Frontal cortex (tissue), 4 donors: Measurements from ENCODE around the gene TMEM151B. TPM values are rescaled to one million over a fixed set of nuclear protein-coding genes. Genes with fewer than 3 reads are reported as not detected.
"Not testable (repeated sequence)": the region's sequence is repeated elsewhere in the genome, so short reads cannot be mapped to it uniquely, and the experiment has no call there.

Experiments
- DNase-seq, 2 donors: peaks; one replicate each; pipeline ENCODE4 v3.0.0; 2012; ENCODE audit warnings: low spot score in 2 of 2
- FAIRE-seq: peaks from 2 replicates; lab custom pipeline; 2012; peaks lifted over from hg19 to GRCh38; lab: Jason Lieb, UNC
- total RNA-seq: library from RNA; depleted of rRNA; stranded (reverse); fragments of >200 nt; gene quantifications from one replicate; pipeline ENCODE4 v1.2.3, GENCODE V29; 2014
- donor health status: control.
- donor health status: control.
- donor health status: control.

TMEM151B gene
- total RNA-seq, 1 donor from 2014 or later: 45.7 TPM

GRCh38 chr6:44346818-44347217, 76.6 kb downstream of the TMEM151B start:
- not testable (repeated sequence) for DNase-seq, FAIRE-seq

- DNase-seq (no peak), FAIRE-seq (no peak)
Observed at GRCh38 chr6:44349904-44350649, 79.8 kb downstream of the TMEM151B start.

GRCh38 chr6:44350650-44350994, 80.4 kb downstream of the TMEM151B start:
- DNase-seq, FAIRE-seq: not testable (repeated sequence)

- FAIRE-seq: no peak
- DNase-seq: no peak
Observed at GRCh38 chr6:44352259-44352658, 82.0 kb downstream of the TMEM151B start.

- FAIRE-seq (no peak), DNase-seq (no peak)
Observed at GRCh38 chr6:44353336-44353735, 83.1 kb downstream of the TMEM151B start.

GRCh38 chr6:44355640-44356039, 85.4 kb downstream of the TMEM151B start:
- FAIRE-seq (no peak), DNase-seq (no peak)

- DNase-seq: no peak
- no peak for FAIRE-seq
Observed at GRCh38 chr6:44356487-44356886, 86.2 kb downstream of the TMEM151B start.

Other genes starting within 250 kb of the TMEM151B start
- 41.2 TPM for gene MRPL14, start 143.0 kb upstream of the TMEM151B start, total RNA-seq
- gene TMEM63B, start 142.9 kb upstream of the TMEM151B start, total RNA-seq: 35.5 TPM
- gene CAPN11, start 111.6 kb upstream of the TMEM151B start, total RNA-seq: not detected
- gene MYMX, start 53.5 kb upstream of the TMEM151B start, total RNA-seq: not detected
- 3.7 TPM for gene SLC29A1, start 46.9 kb upstream of the TMEM151B start, total RNA-seq
- 463 TPM for gene HSP90AB1, start 23.3 kb upstream of the TMEM151B start, total RNA-seq
- 32.2 TPM for gene SLC35B2, start 12.9 kb upstream of the TMEM151B start, total RNA-seq
- gene NFKBIE, start 4.9 kb upstream of the TMEM151B start, total RNA-seq: 8.2 TPM
- gene AARS2, start 42.9 kb downstream of the TMEM151B start, total RNA-seq: 12.2 TPM
- gene SPATS1, start 72.2 kb downstream of the TMEM151B start, total RNA-seq: 0.41 TPM
- 56.7 TPM for gene CDC5L, start 117.3 kb downstream of the TMEM151B start, total RNA-seq